ENCODE measurements around the gene ABCA13. TPM values are rescaled to one million over a fixed set of nuclear protein-coding genes. Genes with fewer than 3 reads are reported as not detected.

ABCA13 gene
- total and polyA plus RNA-seq, 2 of the 4 experiments (the other 2 are of a cell fraction): under 0.01 to 0.07 TPM

DNA sequence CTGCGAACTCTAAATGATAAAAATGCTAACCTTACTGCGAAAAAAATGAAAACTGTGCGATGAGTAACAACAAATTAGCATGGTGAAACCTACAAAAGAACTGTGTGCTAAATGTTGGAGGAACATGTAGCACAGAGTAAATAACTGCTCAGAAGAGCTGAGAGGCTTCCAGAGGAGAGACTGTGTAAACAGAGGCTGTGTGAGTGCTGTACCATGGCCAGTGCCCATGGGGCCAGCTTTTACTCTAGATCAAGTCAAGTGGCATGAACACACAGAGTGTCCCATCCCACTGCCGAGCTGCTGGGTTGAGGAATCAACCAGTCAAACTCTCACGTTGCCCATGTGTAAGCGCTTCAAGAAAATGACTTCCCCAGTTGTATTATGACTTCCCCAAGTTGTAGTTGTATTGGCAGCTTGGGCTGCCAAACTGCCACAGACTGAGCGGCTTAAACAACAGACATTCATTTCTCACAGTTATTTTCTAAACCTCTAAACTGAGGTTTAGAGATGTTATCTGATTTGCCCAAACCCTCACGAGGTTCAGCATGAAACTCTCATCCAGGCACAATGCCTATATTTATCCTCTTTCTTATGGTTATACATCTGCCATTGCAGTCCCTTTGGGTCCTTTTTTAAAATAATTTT is 270.7 kb downstream of the ABCA13 start:
- Histone ChIP-seq H2AK9ac (replicated peaks; ENCODE audit: low read depth, low read length, poor library complexity) (no peak overlapping the region), H3K9ac (ENCODE audit: low read depth, low read length) (no peak overlapping the region), H4K8ac (ENCODE audit: low read depth in 2 of 2, low read length in 2 of 2) (no peak overlapping the region), H3K4ac (ENCODE audit: low read depth, low read length) (no peak overlapping the region), H2BK5ac (ENCODE audit: low read depth, low read length, poor library complexity, severe bottlenecking) (no peak overlapping the region), H3K4me2 (ENCODE audit: low read depth, low read length) (no peak overlapping the region), H3K27ac (ENCODE audit: insufficient read depth, low read length) (no peak overlapping the region), H3K36me3 (ENCODE audit: control insufficient read depth, insufficient read depth, low read length) (no peaks in the 10 kb centered on the region), H2BK120ac (ENCODE audit: low read depth, low read length) (no peak overlapping the region), H4K91ac (ENCODE audit: insufficient read depth, low read depth, low read length) (no peak overlapping the region), H2BK15ac (ENCODE audit: low read depth, low read length) (no peak overlapping the region), H2AK5ac (ENCODE audit: low read depth, low read length) (no peak overlapping the region), H3K4me1 (ENCODE audit: control insufficient read depth, insufficient read depth, low read length) (no peaks in the 10 kb centered on the region), H3K18ac (ENCODE audit: low read depth, low read length) (no peak overlapping the region), H4K20me1 (ENCODE audit: insufficient read depth, low read length) (no peaks in the 10 kb centered on the region), H3K27me3 (ENCODE audit: control insufficient read depth, insufficient read depth, low read length) (no peaks in the 10 kb centered on the region), H3K9me3 (ENCODE audit: control insufficient read depth, insufficient read depth, low read length) (no peaks in the 10 kb centered on the region), H3K56ac (ENCODE audit: extremely low read depth, insufficient read depth, low read length) (no peak overlapping the region), H3K9me1 (ENCODE audit: insufficient read depth, low read length) (no peaks in the 10 kb centered on the region), H2BK20ac (ENCODE audit: low read depth, low read length) (no peak overlapping the region), H3K14ac (replicated peaks; ENCODE audit: low read depth, low read length) (no peak overlapping the region), H4K5ac (ENCODE audit: low read depth, low read length) (no peak overlapping the region), H3K23ac (ENCODE audit: low read depth, low read length) (no peak overlapping the region), H3K79me1 (ENCODE audit: low read depth in 1 of 2, low read length in 2 of 2) (no peaks in the 10 kb centered on the region), H2AFZ (replicated peaks; ENCODE audit: low read length, poor library complexity) (no peak overlapping the region), H3K4me3 (ENCODE audit: insufficient read depth, low read depth, low read length) (no peak overlapping the region)
- POLR2A ChIA-PET (ENCODE audit: unreplicated experiment): no interaction called here
- CTCF ChIA-PET: no interaction called here
- BruUV-seq (replicated peaks): no TSS peak
- dilution Hi-C loops (cut with HindIII; ENCODE audit: low sequenced_read_pairs, unreplicated experiment) (no loop called here), intact Hi-C loops (cut with micrococcal nuclease) (no loop called here), in situ Hi-C loops (cut with MboI; ENCODE audit: low sequenced_read_pairs) (no loop called here)
- ATAC-seq (ENCODE audit: low read depth): no peak
- TF ChIP-seq POLR2A (IDR thresholded peaks at IDR 0.05; ENCODE audit: low read depth, low read length) (no peak), RFX5 (IDR thresholded peaks at IDR 0.05; ENCODE audit: low read depth, low read length) (no peak), BHLHE40 (IDR thresholded peaks at IDR 0.05; ENCODE audit: low read depth, low read length) (no peak), RAD21 (IDR thresholded peaks at IDR 0.05; ENCODE audit: low read length) (no peak), FOS (IDR thresholded peaks at IDR 0.05; ENCODE audit: low read depth, low read length) (no peak), CHD1 (IDR thresholded peaks at IDR 0.05; ENCODE audit: low read depth, low read length) (no peak), CTCF (conservative IDR thresholded peaks at IDR 0.05; ENCODE audit: low read depth, low read length) (no peak), MAFK (IDR thresholded peaks at IDR 0.05; ENCODE audit: low read depth, low read length) (no peak), MAZ (IDR thresholded peaks at IDR 0.05; ENCODE audit: borderline replicate concordance, low read depth, low read length) (no peak), CEBPB (IDR thresholded peaks at IDR 0.05; ENCODE audit: low read depth, low read length) (no peak)
- TF ChIP-seq, protein P1, sequence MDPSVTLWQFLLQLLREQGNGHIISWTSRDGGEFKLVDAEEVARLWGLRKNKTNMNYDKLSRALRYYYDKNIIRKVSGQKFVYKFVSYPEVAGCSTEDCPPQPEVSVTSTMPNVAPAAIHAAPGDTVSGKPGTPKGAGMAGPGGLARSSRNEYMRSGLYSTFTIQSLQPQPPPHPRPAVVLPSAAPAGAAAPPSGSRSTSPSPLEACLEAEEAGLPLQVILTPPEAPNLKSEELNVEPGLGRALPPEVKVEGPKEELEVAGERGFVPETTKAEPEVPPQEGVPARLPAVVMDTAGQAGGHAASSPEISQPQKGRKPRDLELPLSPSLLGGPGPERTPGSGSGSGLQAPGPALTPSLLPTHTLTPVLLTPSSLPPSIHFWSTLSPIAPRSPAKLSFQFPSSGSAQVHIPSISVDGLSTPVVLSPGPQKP (IDR thresholded peaks at IDR 0.05; ENCODE audit: borderline replicate concordance, low read depth, low read length): no peak
- TF ChIP-seq, protein P2, sequence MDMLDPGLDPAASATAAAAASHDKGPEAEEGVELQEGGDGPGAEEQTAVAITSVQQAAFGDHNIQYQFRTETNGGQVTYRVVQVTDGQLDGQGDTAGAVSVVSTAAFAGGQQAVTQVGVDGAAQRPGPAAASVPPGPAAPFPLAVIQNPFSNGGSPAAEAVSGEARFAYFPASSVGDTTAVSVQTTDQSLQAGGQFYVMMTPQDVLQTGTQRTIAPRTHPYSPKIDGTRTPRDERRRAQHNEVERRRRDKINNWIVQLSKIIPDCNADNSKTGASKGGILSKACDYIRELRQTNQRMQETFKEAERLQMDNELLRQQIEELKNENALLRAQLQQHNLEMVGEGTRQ (IDR thresholded peaks at IDR 0.05; ENCODE audit: low read depth, low read length): no peak
- no peak for DNase-seq
- 90% methylated on average over 2 of the region's 8 CpGs; no CpG with 5 or more reads in 1 of the 2 experiments for WGBS, 2 experiments (ENCODE audit: extremely low coverage in 2 of 2, insufficient read length in 1 of 2)
